Mesenchymal stem cell (in vitro differentiated cells and primary cell): ENCODE results near the gene RHOF.

Experiments
- DNase-seq: peaks from one replicate; pipeline ENCODE4 v3.0.0-alpha.2; 2013
- H2AFZ ChIP-seq: one replicate; pipeline ENCODE4 v1.6.1; 2013; ENCODE audit warnings: low read depth, mild to moderate bottlenecking, control low read depth, inconsistent platforms, low read length, moderate library complexity
- H2AK5ac ChIP-seq: 2 replicates; pipeline ENCODE4 v1.6.1; 2013; ENCODE audit warnings: low read length, moderate library complexity, mild to moderate bottlenecking, inconsistent platforms; ENCODE audit not compliant: severe bottlenecking
- H2BK120ac ChIP-seq: one replicate; pipeline ENCODE4 v1.6.1; 2013; ENCODE audit warnings: low read depth, mild to moderate bottlenecking, inconsistent platforms, low read length, moderate library complexity
- H2BK12ac ChIP-seq, 2 experiments: one replicate each; pipeline ENCODE4 v1.6.1; 2013; ENCODE audit warnings: inconsistent platforms in 2 of 2, low read length in 2 of 2, mild to moderate bottlenecking in 2 of 2, moderate library complexity in 2 of 2, control low read depth in 1 of 2
- H2BK15ac ChIP-seq: one replicate; pipeline ENCODE4 v1.6.1; 2013; ENCODE audit warnings: mild to moderate bottlenecking, low read depth, inconsistent platforms; ENCODE audit not compliant: poor library complexity, severe bottlenecking
- H2BK5ac ChIP-seq: 2 replicates; pipeline ENCODE4 v1.6.1; 2013; ENCODE audit warnings: low read depth, mild to moderate bottlenecking, low read length, control low read depth, inconsistent platforms; ENCODE audit not compliant: poor library complexity, severe bottlenecking
- H3K14ac ChIP-seq, 2 experiments: one replicate each; pipeline ENCODE4 v1.6.1; 2013; ENCODE audit warnings: inconsistent platforms in 2 of 2, low read length in 2 of 2, control low read depth in 1 of 2, mild to moderate bottlenecking in 1 of 2, moderate library complexity in 1 of 2
- H3K18ac ChIP-seq, 2 experiments: one replicate each; pipeline ENCODE4 v1.6.1; 2013; ENCODE audit warnings: inconsistent platforms in 2 of 2, low read length in 2 of 2, control low read depth in 1 of 2, low read depth in 1 of 2, mild to moderate bottlenecking in 1 of 2
- H3K23ac ChIP-seq, 2 experiments: one replicate each; pipeline ENCODE4 v1.6.1; 2013; ENCODE audit warnings: inconsistent platforms in 2 of 2, low read length in 2 of 2, mild to moderate bottlenecking in 2 of 2, moderate library complexity in 2 of 2, control low read depth in 1 of 2
- H3K27ac ChIP-seq: 2 replicates; pipeline ENCODE4 v1.5.1; 2013; ENCODE audit warnings: mild to moderate bottlenecking, moderate library complexity, low read length, control low read depth, inconsistent platforms; ENCODE audit not compliant: poor library complexity, severe bottlenecking
- H3K27me3 ChIP-seq, 2 experiments: 2 replicates each; pipeline versions ENCODE4 v1.6.1 to v1.7.0; 2013; ENCODE audit warnings: low read length in 2 of 2, mild to moderate bottlenecking in 2 of 2, moderate library complexity in 2 of 2, control low read depth in 1 of 2, inconsistent platforms in 1 of 2; ENCODE audit not compliant: control insufficient read depth in 1 of 2, insufficient read depth in 1 of 2
- H3K36me3 ChIP-seq, 2 experiments: 2 replicates each; pipeline versions ENCODE4 v1.6.1 to v1.7.0; 2013; ENCODE audit warnings: low read length in 2 of 2, control low read depth in 1 of 2, inconsistent platforms in 1 of 2, low read depth in 1 of 2, mild to moderate bottlenecking in 1 of 2; ENCODE audit not compliant: insufficient read depth in 2 of 2, control insufficient read depth in 1 of 2
- H3K4ac ChIP-seq, 2 experiments: one replicate each; pipeline ENCODE4 v1.6.1; 2013; ENCODE audit warnings: inconsistent platforms in 2 of 2, low read length in 2 of 2, mild to moderate bottlenecking in 2 of 2, moderate library complexity in 2 of 2, control low read depth in 1 of 2, low read depth in 1 of 2
- H3K4me1 ChIP-seq: 2 replicates; pipeline ENCODE4 v1.6.1; 2013; ENCODE audit warnings: low read depth, low read length, control low read depth; ENCODE audit not compliant: control insufficient read depth, insufficient read depth
- H3K4me2 ChIP-seq: 2 replicates; pipeline ENCODE4 v1.6.1; 2013; ENCODE audit warnings: low read length, mild to moderate bottlenecking, inconsistent platforms; ENCODE audit not compliant: poor library complexity, severe bottlenecking
- H3K4me3 ChIP-seq, 2 experiments: 2 replicates each; pipeline versions ENCODE4 v1.5.1 to v1.7.0; 2013; ENCODE audit warnings: low read length in 2 of 2, mild to moderate bottlenecking in 2 of 2, control low read depth in 1 of 2, low read depth in 1 of 2; ENCODE audit not compliant: insufficient read depth in 1 of 2
- H3K79me1 ChIP-seq: replicated peaks from 2 replicates; pipeline ENCODE4 v1.6.1; 2013; ENCODE audit warnings: mild to moderate bottlenecking, control low read depth, low read length, inconsistent platforms; ENCODE audit not compliant: poor library complexity, severe bottlenecking
- H3K9ac ChIP-seq: 2 replicates; pipeline ENCODE4 v1.7.0; 2013; ENCODE audit warnings: mild to moderate bottlenecking, low read length, moderate library complexity
- H3K9me3 ChIP-seq: 2 replicates; pipeline ENCODE4 v1.7.0; 2013; ENCODE audit warnings: mild to moderate bottlenecking, low read length; ENCODE audit not compliant: control insufficient read depth
- H4K8ac ChIP-seq: one replicate; pipeline ENCODE4 v1.6.1; 2013; ENCODE audit warnings: inconsistent platforms, mild to moderate bottlenecking, low read length, moderate library complexity
- H4K91ac ChIP-seq: one replicate; pipeline ENCODE4 v1.6.1; 2013; ENCODE audit warnings: mild to moderate bottlenecking, low read length, inconsistent platforms
- WGBS: methylation state at CpG from one replicate; pipeline ENCODE4 v1.1.7; 2013; ENCODE audit warnings: mixed read lengths; 5-methylcytosine and 5-hydroxymethylcytosine counted together

RHOF gene

DNA sequence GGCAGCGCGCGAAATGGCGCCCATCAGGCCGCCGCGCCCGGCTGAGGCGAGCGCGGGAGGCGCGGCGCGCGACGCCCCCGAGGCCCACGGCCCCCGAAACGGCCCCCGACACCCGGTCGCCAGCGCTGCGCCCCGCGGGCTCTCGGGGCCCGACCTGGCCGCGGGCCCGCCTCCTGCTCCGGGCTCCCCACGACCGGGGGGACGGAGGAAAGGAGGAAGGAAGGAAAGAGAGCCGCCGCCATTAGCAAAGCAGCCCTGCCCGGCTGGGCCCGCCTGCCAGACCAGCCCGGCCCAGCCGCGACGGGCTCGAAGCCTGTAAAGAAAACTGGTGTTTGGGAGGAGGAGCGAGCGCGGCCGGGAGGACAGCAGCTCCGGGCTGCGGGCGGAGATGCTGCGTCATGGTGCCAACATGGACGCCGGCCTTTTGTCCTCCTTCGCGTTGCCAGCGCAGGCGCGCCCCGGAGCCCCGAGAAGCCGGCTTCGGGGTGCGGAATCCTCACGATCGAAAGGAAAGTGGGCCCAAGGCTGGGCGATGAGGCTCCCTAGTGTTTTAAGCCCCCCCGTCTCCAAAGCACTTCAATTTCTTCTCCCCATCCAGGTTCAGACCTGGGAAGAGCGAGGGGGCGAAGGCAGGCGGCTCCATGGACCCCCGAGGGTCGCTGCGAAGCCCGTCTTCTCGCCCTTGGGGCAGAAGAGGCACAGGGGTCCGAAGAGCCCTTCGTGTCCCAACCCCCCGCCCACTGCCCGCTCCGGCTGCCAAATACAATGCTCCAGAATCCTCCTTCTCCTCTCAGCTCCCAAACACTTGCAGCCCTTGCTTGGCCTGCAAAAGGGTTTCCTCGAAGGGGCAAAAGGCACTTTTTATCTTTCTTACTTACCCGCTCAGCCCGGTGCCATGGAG, 7.5 kb upstream of the RHOF start:
- Histone ChIP-seq H3K36me3 (peaks cover 12 to 25% of the 10 kb centered on the region in 2 experiments), H2AK5ac (peak overlapping the region; percentile 97), H2BK15ac (peak overlapping the region; percentile 100), H3K4me1 (peaks cover 33% of the 10 kb centered on the region), H4K8ac (peak overlapping the region; percentile 85), H4K91ac (peak overlapping the region; percentile 98), H3K14ac (peak overlapping the region; percentile 71 to 98), H3K79me1 (peaks cover 5% of the 10 kb centered on the region), H3K9ac (peak overlapping the region; percentile 99), H3K9me3 (no peaks in the 10 kb centered on the region), H3K4ac (peak overlapping the region; percentile 99 to 100), H2BK12ac (peak overlapping the region in 1 of 2 experiments; percentile 47), H3K4me3 (peak overlapping the region; percentile 66 to 85), H3K4me2 (peak overlapping the region; percentile 75), H2BK120ac (peak overlapping the region; percentile 100), H3K27me3 (no peaks in the 10 kb centered on the region), H3K23ac (peak overlapping the region; percentile 79 to 90), H3K18ac (peak overlapping the region; percentile 98), H3K27ac (peak overlapping the region; percentile 99), H2BK5ac (peak overlapping the region; percentile 93), H2AFZ (no peak overlapping the region)
- under 1% methylated on average over 60 of the region's 86 CpGs for WGBS
- peak; percentile 86 for DNase-seq

DNA sequence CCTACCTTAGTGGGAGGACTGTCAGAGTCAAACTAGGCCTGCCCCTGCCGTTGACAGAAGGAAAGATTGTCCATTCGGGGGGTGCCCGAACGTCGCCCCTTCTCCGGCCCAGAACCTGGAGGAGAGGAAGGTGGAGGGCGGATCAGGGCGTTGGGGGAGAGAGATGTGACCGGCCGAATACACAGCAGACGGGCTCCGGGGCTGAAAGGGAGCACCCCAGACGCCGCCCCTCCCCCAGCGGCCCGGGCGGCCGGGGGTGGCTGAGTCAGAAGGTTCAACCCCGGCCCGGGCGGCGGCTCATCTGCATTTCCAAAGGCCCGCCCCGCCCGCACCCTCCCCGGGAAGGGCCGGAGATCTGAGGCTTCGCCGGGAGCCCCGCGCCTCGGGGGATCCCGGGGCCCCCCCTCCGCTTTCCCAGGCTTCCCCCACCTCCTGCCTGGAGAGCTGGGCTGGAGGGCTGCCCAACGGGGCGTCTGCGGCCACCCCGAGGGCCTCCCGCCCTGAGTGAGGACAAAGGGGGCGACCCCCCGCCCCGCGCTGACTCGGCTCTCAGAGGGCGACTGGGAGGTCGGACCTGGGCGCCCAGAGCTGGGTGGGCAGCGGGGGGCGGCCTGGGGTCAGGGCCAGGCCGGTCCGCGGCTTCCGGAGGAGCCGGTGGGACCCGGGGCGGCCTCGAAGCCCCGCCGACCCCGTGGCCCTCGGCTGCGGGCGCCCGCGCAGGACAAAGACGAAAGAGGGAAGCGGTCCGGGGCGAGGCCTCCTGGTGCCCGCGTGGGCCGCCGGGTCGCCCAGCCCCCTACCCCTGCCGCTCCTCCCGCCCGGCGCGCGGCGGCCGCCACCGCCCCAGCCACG, 6.6 kb upstream of the RHOF start:
- Histone ChIP-seq H3K4me3 (peak overlapping the region; percentile 66 to 76), H3K4me1 (peaks cover 38% of the 10 kb centered on the region), H3K9ac (peak overlapping the region; percentile 99), H3K18ac (peak overlapping the region; percentile 98), H3K14ac (peak overlapping the region; percentile 29 to 92), H3K36me3 (peaks cover 16 to 31% of the 10 kb centered on the region in 2 experiments), H2BK12ac (peak overlapping the region in 1 of 2 experiments; percentile 65), H3K9me3 (no peaks in the 10 kb centered on the region), H3K79me1 (peaks cover 7% of the 10 kb centered on the region), H4K91ac (peak overlapping the region; percentile 98), H3K27me3 (no peaks in the 10 kb centered on the region), H3K4me2 (peak overlapping the region; percentile 80), H2BK5ac (peak overlapping the region; percentile 99), H2BK15ac (peak overlapping the region; percentile 100), H2AK5ac (peak overlapping the region; percentile 89), H3K4ac (peak overlapping the region; percentile 99 to 100), H2BK120ac (peak overlapping the region; percentile 100), H3K27ac (peak overlapping the region; percentile 92), H3K23ac (peak overlapping the region in 1 of 2 experiments; percentile 74), H2AFZ (no peak overlapping the region), H4K8ac (peak overlapping the region; percentile 87)
- WGBS: under 1% methylated on average over 52 of the region's 84 CpGs
- DNase-seq: peak; percentile 95

DNA sequence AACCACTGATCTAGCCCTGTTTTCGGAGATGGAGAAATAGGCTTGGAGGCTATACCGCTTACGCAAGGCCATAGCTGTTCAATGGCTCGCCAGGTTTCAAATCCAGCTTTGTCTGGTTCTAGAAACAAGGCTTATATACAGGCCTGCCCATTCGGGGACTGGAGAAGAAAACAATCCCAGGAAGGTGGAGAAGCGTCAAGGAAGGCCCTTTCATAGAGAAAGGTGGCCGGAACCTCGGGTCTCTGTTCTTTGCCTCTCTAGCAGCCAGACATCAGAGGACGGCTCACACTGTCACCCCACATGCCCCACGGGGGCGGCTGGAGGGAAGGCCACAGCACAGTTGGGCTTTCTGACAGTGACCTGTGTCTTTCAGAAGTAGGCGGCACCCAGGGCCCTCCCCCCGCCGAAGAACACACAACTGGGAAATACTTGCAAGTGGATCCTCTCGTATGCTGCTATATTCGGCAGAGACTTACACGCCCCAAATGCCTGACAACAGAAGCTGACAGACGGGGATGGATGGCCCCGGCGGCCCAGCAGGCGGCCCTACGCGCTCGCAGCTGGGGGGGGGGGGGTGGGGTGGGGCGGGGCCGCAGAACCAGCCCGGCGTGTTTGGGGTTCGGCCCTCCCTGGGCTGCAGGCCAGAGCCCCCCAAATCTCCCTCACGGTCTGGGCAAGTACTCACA, 5.8 kb upstream of the RHOF start:
- WGBS: 32% methylated on average over 12 of the region's 30 CpGs
- Histone ChIP-seq H4K91ac (peak overlapping the region; percentile 60), H4K8ac (peak overlapping the region; percentile 87), H3K36me3 (peaks cover 17 to 32% of the 10 kb centered on the region in 2 experiments), H2BK12ac (peak overlapping the region in 1 of 2 experiments; percentile 65), H3K4me1 (peaks cover 44% of the 10 kb centered on the region), H3K9ac (peak overlapping the region; percentile 99), H2AK5ac (peak overlapping the region; percentile 43), H2BK5ac (no peak overlapping the region), H3K9me3 (no peaks in the 10 kb centered on the region), H2AFZ (no peak overlapping the region), H3K79me1 (peaks cover 7% of the 10 kb centered on the region), H2BK15ac (peak overlapping the region; percentile 66), H3K4ac (peak overlapping the region in 1 of 2 experiments; percentile 99), H3K4me2 (peak overlapping the region; percentile 78), H3K27me3 (no peaks in the 10 kb centered on the region), H3K27ac (peak overlapping the region; percentile 92), H2BK120ac (peak overlapping the region; percentile 81), H3K23ac (no peak overlapping the region), H3K4me3 (peak overlapping the region; percentile 49 to 76), H3K14ac (peak overlapping the region in 1 of 2 experiments; percentile 89), H3K18ac (peak overlapping the region; percentile 81 to 94)
- DNase-seq: peak; percentile 93
